HG03066 (cell line): ENCODE data around the gene WWOX.
A peak's percentile ranks its signal among the peaks of the same experiment; 100 is the strongest.

Experiments used
- ATAC-seq: cut with Tn5 transposase; IDR thresholded peaks from one replicate; pipeline ENCODE4 v1.9.1; 2021; ENCODE audit warnings: low read depth; ENCODE audit not compliant: unreplicated experiment

The WWOX gene

DNA sequence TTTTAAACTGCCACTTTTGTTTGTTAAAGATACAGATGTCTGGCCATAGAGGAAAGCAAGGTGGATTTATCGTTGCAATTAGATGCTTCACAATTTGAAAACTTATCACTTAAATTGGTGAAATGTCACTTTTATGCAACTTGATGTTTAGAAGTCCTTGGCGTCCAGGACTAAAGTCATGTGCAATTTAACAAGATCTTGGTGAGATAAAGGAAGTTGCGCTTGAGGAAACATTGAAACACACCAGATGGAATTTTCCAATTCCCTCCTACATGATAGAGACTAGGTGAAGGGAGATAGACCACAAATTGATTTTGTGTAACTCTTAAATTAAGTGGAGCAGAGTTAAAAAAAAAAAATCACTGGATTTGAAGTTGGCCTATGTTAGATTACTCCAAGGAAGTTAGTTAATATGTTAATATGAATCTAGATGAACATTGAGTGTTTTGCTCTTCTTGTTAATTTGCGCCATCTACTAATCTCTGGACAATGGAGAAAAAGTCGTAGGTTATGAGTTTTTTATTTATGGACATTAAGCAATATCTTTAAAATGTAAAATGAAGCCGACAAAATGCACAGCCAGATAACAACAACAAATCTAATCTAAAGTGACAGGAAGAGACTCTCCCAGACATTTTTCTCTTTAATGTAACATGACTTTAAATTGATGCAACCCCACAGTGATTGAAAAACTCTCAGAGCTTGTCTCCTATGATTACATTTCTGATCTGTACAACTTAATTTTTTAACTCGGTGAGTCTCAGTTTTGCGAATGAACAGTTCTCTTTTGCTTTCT lies 119.6 kb downstream of the WWOX start:
- ATAC-seq, result no peak

DNA sequence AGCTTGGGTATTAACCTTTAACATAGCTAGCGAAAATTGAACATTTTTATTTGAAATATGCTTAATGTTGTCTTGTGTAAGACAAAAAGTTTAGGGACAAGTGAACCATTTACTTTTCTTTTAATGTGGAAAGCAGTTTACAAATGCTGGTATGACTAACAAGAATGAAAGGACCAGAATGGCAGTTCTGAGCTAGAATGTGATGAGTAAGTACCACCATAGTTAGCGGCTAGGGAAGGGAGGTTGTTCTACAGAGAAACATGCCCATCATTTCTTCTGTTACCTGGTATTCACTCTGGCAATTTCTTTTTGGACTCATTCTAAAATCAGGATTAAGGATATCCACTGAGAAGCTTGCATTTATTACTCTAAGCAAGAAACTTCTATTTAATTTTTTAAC lies 121.1 kb downstream of the WWOX start:
- no peak for ATAC-seq

DNA sequence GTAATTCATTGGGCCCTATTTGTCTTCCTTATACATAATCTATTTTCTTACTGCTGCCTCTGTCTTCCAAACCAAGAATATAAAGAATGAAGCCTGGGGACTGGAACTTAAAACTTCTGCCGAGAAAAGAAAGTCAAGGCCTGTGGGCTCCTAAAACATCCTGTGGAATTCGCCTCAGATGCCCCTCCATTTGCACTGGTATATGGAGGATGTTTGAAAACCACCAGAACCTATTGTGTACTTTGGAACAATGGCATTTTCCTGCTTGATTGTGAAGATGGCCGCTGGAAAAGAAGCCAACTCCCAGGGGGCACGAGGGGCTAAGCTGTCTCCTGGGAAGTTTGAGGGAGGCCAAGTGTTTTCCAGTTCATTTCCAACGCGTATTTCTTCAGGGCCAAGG lies 122.4 kb downstream of the WWOX start:
- no peak for ATAC-seq

DNA sequence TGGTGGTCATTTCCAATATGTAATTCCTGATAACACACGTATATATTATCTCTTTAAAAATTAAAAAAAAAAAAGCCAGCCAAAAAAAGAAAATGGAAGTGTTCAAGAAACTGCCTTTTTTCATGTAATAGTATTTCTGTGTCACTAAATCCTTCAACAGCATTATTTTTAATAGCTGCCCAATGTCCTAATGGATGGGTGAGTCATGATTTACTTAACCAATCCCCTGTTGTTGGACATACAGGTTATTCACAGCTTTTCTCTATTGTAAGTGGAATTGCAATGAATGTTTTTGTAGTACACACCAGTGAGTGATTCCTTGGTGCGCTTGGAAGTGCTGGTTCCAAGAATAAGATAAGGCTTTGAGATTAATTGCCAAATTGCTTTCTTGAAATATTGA lies 124.9 kb downstream of the WWOX start:
- ATAC-seq, result no peak

DNA sequence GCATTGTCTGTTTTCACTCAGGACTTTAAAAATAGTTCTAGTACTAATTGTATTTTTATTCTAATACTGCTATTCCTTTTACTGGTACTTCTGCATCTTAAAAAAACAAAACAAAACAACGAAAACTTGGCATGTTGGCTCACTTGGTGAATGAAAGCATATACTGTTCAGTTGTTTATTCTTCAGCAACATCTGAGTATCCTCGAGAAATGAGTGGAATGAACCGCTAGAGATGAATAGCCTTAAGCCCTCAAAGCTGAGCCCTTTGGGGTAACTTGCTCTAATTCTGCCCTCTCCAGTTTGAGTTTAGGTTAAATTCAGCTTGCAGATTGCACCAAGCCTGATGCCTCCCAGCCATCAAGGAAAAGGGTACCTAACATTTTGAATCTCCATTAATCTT lies 126.5 kb downstream of the WWOX start:
- no peak for ATAC-seq

DNA sequence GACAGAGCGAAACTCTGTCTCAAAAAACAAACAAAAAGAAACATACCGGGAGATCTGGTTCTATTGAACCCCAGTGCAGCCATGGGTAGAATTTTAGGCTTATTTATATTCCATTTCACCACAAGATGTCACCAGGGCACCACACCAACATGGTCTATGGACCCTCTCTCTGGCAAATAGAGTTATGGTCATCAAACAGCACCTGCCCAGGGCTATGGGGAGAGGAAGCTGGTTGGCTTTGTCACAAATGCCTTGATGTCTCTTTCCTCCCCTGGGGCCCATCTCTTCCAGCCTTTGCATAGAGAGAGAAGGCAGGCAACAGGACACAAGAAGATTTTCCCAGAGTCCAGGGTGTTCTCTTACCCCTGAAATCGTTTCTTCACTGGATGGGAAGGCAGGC lies 128.4 kb downstream of the WWOX start:
- ATAC-seq, result no peak

DNA sequence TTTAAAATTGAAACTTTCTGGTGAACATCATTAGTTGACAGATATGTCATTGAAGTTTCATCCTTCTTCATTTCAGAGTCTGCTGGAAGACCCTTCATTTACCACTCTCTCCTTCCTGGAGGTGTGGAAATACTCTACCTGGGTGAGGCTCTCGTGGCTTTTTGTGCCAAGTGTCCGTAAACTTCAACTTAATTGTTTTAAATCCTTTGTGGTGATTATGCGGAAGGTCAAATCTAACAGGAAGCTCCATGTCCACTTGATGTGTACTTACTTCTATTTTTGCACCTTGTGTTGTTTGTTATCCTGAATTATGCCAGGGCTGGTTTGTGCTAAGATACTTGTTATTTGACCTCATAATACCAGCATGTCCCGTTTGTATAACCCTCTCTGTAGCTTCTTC lies 129.2 kb downstream of the WWOX start:
- ATAC-seq, result no peak

DNA sequence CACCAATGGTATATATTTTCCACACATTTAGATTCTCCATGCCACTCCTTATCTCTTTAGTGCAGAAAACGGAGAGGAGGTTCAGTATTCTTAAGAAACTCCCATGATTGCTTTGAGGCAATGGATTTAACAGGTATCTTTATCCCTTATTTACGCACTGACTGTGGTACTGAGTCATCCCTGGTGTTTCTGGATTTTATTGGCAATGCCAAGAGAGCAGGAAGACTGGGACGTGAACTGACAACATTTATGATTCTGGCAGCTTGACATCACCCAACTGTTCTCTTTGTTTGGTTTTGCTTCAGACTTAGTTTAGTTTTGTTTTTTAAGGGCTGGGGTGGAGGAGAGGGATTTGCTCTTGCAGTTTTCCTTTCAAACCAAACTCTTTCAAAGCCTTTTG lies 131.4 kb downstream of the WWOX start:
- ATAC-seq, result no peak

DNA sequence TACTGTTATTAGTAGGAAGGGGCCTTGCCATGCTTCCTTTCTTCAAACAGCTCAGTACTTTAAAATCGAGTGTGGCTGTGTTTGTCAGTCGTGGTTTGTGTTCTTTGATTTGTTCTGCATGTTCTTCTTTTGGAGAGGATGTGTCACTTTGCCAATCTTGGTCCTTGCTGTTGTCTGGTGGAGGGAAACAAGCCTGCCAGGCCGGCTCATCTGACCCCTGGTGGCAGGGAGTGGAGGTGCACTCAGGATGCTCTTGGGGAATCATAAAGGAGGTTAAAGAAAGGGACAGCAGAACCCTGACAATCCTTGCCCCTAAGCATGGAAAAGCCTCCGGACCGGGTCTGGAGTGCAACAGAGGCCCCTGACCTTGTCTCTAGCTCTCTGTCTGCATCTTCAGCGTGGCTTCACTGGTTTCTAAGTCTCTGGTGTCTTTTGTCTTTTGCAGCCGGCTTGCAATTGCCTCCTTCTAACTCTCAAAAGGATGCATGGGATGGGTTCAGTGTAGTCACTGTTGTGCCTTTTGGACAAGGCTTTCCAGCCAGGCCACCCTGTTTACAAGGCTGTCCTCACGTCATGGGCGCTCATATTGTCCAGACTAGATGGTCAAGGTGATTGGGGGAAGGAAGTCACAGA lies 135.8 kb downstream of the WWOX start:
- peak; percentile 96 for ATAC-seq

DNA sequence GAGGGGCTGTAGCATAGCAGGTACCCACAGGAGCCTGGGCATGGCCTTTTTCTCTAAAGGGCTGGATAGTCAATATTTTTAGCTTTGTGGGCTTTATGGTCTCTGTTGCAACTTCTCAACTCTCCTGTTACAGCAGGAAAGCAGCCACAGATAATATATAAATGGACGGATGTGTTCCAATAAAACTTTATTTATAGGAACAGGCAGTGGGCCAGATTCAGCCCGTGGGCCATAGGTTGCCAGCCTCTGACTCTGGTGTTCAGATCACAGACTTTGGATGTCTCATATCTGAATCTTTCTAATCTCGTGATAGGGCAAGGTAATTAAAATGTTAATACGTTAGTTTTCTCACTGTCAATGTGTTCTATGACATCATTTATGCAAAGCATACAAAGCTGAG lies 136.4 kb downstream of the WWOX start:
- no peak for ATAC-seq

DNA sequence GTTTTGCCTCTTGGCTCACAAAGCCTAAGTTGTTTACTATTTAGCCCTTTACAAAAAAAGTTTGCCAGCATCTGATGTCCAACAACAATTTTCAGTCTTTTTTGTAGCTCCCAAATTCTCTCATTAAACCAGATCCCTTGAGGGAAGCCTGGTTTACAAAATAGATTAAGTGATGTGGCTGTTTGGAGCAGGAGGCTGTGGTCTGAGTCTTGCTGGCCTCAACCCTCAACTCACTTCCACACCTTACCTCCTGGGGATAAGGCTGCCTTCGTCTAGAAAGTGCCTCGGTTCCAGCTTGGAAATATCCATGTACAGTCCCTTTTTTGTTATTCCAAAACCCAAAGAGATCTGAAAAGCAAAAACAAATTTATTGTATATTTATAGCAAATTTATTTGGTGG lies 138.4 kb downstream of the WWOX start:
- no peak for ATAC-seq

DNA sequence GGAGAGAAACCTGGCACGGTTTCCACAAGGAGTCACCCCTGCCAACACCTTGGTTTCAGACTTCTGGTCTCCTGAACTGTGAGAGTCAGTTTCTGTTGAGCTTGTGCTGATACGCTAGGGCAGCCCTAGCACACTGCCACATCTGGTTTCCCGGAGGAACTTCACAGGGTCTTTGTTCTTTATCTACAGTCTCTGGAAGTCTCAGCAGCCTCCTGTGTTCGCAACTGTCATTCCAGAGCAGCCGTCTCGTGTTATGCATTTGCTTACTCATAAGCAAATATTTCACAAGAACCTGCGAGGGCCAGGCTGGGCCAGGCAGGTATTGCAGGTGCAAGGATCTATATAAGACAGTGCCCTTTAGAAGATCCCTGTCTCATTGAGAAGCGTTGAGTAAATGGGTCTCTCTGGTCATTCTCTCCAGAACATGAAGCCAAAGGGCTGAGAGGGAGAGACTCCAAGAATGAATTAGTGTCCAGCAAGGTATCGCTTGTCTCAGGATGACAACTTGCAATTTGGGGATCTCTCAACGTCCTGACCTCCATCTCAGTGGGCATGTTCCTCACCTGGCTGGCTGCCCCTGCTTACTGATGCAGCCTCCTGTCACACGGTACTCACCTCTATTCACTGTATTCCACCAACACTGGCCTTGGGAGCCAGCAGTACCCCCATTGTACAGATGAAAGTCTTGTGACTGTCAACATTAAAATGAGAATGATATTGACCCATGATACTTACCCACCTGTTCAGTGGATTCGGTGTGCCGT lies 141.2 kb downstream of the WWOX start:
- ATAC-seq, result no peak

DNA sequence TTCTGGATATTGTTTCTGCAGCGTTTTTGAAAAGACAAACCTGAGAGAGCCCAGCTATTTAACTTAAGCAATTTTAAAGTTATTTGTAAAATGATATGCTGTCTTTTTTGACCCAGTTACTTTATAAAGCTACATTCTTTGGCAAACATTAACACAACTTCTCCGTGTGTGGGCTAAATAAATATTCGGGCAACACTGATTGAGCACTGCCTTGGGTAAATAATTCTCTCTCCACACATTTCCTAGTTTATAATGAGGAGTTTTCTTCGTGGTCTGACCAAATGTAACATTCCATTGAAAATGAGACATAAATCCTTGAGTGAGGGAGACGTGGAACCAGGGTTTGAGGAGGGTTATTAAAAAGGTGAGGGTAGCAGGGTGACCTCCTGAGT lies 142.8 kb downstream of the WWOX start:
- no peak for ATAC-seq

DNA sequence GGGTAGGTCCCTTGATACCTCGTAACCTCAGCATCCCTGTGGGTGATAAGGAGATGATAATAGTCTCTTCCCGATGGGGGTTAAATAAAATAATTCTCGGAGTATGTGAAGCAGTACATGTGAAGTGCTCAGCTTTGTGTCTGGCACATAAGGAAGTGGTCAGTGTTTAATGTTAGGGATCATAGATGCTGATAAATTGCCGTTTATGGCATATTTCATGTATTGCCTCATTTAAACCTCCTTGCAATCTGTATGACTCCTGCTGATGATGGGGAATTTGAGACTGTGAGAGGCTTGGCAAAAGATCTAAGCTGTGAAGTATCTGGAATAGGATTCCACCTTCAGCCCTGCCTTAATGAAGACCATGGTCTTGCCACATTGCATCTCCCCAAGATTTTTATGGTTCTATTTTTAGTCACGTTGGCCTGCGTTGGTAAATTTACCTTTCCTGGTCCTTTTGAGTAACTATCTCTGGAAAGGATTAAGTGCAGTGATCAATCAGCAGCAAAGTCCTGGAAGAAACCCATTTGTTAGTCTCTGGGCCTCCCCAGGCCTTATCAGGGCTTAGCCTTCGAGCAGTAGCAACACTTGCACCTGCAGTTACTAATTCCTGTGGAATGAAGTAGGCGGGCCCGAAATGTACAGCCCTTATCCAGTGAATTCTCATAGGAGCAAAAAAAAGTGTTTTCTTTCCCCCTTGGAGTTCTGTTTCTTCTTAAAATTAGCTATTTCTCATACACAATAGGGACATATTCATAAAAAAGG lies 144.9 kb downstream of the WWOX start:
- no peak for ATAC-seq

DNA sequence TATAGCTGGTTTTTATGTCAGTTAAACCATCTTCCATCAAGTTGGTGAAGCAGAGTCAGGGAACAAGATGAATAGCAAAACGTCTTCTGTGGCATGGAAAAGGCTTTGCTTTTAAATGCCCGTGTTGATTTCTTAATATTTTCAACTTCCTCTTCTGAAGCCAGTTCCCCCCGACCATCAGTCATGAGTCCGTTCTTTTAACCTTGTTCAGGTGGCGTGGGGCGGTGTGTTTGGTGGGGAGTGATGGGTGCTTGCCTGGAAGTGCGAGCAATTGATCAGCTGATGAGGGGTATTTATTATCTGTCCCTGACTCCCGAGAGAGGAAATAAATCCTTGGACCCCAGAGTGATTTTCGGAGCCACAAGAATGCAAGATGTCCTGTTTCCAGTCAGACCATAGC lies 147.1 kb downstream of the WWOX start:
- no peak for ATAC-seq

DNA sequence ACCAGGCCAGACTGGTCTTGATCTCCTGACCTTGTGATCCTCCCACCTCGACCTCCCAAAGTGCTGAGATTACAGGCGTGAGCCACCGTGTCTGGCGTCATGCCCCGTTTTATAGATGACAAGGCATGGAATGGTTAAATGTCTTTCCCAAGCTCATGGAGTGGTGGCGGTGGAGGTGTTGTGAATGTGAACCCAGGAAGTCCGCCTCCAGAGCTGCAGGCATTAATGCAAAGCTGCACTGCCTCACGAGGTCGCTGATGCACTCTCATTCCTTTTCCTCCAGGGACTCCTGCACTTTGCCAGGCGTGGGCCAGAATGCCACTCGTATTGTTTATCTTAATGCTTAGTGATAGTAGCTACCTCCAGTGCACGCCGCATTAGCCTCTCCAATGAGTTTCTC lies 149.6 kb downstream of the WWOX start:
- ATAC-seq, result no peak

DNA sequence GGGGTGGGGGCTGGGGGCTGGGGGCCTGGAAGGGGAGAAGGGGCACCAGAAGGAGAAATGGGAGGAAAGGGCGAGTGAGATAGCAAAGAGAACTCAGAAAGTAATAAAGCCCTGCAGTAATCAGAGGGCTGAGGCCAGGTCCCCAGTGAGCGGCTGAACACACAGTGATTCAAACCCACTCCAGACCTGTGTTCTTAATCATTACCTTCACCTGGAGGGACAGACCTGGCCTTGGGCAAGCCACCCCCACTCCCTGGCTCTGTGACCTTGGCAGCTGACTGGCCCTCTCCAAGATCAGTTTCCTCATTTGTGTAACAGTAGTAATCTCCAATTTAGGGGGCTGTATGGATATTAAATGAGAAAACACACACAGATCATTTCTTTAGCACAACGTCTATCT lies 150.4 kb downstream of the WWOX start:
- ATAC-seq, result no peak

DNA sequence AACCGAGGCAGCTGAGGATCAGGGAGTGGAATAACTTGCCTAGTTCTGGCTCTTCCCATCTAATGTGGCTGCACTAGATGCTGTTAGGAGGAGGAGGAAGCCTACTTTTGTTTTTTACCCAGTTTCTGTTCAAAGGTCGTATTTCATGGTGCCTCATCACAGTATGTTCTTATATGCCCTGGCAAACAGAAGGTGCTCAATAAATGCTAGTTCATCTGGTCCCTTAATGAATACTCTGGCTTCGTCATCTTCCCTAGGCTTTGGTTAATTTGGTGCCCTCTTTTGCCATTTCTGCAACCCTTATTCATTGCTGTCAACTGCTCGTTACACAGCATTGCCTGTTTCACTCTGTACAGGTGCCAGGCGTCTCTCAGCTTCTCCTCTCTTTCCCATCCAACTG lies 151.7 kb downstream of the WWOX start:
- no peak for ATAC-seq

DNA sequence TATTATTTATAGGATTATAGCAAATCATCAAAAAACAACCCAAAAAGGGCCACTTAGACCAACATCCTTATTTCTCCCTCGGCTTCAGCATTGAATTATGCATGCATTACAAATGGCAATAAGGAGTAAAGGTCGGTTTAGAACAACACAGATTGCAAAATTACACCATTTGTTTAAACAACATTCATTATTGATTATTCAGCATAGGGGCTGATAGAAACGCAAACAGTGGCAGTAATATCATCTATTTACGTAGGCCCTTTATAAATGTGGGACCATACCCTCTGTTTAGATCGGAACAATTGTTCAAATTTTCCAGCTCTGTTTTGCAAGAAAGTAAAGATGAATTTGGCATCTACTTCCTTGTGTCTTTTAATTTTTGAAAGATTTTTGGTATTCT lies 153.3 kb downstream of the WWOX start:
- ATAC-seq, result no peak

DNA sequence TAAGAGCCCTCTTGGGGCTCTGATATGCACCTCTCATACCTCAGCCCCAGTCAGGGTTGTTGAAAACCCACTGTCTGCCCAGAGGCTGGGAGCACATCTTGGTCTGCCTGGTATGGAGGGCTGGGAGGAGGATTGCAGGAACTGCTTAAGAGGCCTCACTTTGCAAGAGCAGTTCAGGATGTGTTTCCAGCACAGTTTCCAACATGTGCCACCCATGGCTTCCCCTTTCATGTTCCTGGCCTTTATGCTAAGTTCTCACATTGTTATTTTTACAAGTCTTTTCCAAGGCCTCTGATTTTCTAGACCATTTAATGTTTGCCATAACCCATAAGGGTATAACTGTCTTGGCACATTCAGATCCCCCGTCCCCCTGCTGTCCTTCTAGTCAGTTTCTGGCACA lies 155.4 kb downstream of the WWOX start:
- ATAC-seq, result no peak
